Measurements from ENCODE around the gene LCN2.

GRCh38 chr9:128163523-128164306 lies 14.5 kb downstream of the LCN2 start:
- TF ChIP-seq, protein P1, sequence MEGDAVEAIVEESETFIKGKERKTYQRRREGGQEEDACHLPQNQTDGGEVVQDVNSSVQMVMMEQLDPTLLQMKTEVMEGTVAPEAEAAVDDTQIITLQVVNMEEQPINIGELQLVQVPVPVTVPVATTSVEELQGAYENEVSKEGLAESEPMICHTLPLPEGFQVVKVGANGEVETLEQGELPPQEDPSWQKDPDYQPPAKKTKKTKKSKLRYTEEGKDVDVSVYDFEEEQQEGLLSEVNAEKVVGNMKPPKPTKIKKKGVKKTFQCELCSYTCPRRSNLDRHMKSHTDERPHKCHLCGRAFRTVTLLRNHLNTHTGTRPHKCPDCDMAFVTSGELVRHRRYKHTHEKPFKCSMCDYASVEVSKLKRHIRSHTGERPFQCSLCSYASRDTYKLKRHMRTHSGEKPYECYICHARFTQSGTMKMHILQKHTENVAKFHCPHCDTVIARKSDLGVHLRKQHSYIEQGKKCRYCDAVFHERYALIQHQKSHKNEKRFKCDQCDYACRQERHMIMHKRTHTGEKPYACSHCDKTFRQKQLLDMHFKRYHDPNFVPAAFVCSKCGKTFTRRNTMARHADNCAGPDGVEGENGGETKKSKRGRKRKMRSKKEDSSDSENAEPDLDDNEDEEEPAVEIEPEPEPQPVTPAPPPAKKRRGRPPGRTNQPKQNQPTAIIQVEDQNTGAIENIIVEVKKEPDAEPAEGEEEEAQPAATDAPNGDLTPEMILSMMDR (IDR thresholded peaks at IDR 0.05): no peak
- TF ChIP-seq USF2 (CRISPR knock-in tag; IDR thresholded peaks at IDR 0.05) (no peak), IRF1 (CRISPR knock-in tag; IDR thresholded peaks at IDR 0.05) (no peak), NFYB (CRISPR knock-in tag; conservative IDR thresholded peaks at IDR 0.05; ENCODE audit: low read depth) (no peak), SP1 (CRISPR knock-in tag; conservative IDR thresholded peaks at IDR 0.05) (no peak), FOXJ3 (CRISPR knock-in tag; IDR thresholded peaks at IDR 0.05; ENCODE audit: borderline replicate concordance) (no peak), MLX (CRISPR knock-in tag; IDR thresholded peaks at IDR 0.05) (no peak), NFATC4 (CRISPR knock-in tag; IDR thresholded peaks at IDR 0.05) (no peak), SMAD3 (CRISPR knock-in tag; IDR thresholded peaks at IDR 0.05; ENCODE audit: borderline replicate concordance) (no peak), ATF3 (CRISPR knock-in tag; conservative IDR thresholded peaks at IDR 0.05) (no peak), ZNF512 (CRISPR knock-in tag; IDR thresholded peaks at IDR 0.05; ENCODE audit: borderline replicate concordance) (no peak), CREB1 (CRISPR knock-in tag; IDR thresholded peaks at IDR 0.05) (no peak)
- TF ChIP-seq, protein P2, sequence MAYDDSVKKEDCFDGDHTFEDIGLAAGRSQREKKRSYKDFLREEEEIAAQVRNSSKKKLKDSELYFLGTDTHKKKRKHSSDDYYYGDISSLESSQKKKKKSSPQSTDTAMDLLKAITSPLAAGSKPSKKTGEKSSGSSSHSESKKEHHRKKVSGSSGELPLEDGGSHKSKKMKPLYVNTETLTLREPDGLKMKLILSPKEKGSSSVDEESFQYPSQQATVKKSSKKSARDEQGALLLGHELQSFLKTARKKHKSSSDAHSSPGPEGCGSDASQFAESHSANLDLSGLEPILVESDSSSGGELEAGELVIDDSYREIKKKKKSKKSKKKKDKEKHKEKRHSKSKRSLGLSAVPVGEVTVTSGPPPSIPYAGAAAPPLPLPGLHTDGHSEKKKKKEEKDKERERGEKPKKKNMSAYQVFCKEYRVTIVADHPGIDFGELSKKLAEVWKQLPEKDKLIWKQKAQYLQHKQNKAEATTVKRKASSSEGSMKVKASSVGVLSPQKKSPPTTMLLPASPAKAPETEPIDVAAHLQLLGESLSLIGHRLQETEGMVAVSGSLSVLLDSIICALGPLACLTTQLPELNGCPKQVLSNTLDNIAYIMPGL (CRISPR knock-in tag; IDR thresholded peaks at IDR 0.05): no peak
- TF ChIP-seq, protein P3, sequence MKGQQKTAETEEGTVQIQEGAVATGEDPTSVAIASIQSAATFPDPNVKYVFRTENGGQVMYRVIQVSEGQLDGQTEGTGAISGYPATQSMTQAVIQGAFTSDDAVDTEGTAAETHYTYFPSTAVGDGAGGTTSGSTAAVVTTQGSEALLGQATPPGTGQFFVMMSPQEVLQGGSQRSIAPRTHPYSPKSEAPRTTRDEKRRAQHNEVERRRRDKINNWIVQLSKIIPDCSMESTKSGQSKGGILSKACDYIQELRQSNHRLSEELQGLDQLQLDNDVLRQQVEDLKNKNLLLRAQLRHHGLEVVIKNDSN (CRISPR knock-in tag; IDR thresholded peaks at IDR 0.05): no peak

All from WTC11 (cell line).